ENCODE data around the gene MAT1A.
"Not testable (repeated sequence)": the region's sequence is repeated elsewhere in the genome, so short reads cannot be mapped to it uniquely, and the experiment has no call there.

Gene MAT1A

DNA sequence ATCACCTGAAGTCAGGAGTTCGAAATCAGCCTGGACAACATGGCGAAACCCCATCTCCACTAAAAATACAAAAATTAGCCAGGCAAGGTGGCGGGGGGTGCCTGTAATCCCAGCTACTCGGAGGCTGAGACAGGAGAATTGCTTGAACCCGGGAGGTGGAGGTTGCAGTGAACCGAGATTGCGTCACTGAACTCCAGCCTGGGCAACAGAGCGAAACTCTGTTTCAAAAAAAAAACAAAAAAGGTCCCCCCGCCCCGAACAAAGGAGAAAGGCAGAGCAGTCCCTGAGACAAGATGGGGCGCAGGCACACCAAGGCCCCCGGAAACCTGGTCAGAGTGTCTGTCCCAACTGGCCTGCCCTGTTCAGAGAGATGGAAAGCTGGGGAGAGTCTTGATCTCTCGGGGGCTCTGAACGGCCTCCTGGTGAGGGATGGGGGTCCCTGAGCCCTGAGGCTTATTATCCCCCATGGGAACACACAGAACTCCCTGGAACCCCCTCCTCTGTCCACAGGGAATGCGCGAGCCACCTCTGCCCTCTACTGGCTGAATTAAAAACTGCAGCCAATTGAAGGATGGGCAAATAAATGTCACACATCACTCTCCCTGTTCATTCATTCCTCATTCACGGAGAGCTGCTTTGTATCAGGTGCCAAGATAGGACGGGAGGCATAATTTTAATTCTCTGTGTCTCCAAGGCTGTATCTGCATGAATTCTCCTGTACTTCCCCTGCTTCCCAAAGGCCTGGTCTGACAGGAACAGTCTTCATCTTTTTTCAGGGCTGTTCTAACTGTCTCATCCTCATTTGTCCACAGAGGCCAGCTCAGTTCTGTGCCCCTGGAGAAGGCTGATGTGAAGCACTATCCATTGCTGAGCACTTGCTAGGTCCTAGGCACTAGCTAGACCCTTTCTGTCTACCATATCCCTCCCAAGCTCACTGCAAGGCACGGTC is 28.9 kb downstream of the MAT1A start:
- peak; percentile 6 for DNase-seq (ENCODE audit: low read depth)
- TF ChIP-seq, protein P1, sequence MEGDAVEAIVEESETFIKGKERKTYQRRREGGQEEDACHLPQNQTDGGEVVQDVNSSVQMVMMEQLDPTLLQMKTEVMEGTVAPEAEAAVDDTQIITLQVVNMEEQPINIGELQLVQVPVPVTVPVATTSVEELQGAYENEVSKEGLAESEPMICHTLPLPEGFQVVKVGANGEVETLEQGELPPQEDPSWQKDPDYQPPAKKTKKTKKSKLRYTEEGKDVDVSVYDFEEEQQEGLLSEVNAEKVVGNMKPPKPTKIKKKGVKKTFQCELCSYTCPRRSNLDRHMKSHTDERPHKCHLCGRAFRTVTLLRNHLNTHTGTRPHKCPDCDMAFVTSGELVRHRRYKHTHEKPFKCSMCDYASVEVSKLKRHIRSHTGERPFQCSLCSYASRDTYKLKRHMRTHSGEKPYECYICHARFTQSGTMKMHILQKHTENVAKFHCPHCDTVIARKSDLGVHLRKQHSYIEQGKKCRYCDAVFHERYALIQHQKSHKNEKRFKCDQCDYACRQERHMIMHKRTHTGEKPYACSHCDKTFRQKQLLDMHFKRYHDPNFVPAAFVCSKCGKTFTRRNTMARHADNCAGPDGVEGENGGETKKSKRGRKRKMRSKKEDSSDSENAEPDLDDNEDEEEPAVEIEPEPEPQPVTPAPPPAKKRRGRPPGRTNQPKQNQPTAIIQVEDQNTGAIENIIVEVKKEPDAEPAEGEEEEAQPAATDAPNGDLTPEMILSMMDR (conservative IDR thresholded peaks at IDR 0.05; ENCODE audit: control insufficient read depth, insufficient read depth, low read depth, low read length) = peak; percentile 92
- H3K4me3 ChIP-seq (ENCODE audit: control insufficient read depth, low read depth, low read length) = no peak overlapping the region

DNA sequence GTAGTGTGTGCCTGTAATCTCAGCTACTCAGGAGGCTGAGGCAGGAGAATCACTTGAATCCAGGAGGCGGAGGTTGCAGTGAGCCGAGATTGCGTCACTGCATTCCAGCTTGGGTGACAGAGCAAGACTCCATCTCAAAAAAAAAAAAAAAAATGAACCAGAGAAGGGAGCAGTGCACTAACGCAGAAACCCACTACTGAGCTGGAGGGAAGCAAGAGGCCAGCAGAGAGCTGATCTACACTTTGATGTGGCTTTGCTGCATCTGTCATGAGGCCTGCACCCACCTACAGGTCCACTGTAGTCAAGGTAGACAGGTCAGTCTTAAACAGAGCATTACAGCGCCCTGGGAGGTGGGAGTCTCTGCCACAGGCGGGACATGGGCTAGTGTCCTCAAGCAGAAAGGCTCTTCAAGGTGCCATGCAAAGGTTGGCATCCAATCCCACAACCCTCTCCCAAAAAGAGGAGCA is 30.0 kb downstream of the MAT1A start:
- no peak overlapping the region for H3K4me3 ChIP-seq (ENCODE audit: control insufficient read depth, low read depth, low read length)
- TF ChIP-seq, protein P1 (conservative IDR thresholded peaks at IDR 0.05; ENCODE audit: control insufficient read depth, insufficient read depth, low read depth, low read length) = no peak
- peak; percentile 15 for DNase-seq (ENCODE audit: low read depth)

DNA sequence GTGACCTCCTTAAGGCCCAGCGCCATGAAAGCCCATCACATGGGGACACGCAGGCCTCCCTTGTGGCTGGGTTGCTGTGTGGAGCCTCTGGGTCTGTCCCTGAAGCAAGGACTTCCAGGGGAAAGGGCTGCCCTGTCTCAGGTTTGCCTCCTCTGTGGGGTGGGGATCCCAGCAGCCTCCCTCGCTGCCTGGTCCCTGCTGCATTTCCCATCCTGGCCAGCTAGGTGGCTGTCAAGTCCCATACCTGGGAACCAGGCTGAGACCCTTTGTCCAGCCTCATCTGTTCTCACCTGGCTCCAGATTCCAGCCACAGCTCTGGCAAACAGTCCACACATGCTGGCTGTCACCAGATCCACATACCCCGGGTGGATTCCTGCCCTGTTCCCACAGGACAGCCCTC is 32.7 kb downstream of the MAT1A start:
- not testable (repeated sequence) for DNase-seq (ENCODE audit: low read depth)
- TF ChIP-seq, protein P1 (conservative IDR thresholded peaks at IDR 0.05; ENCODE audit: control insufficient read depth, insufficient read depth, low read depth, low read length) = peak; percentile 10

DNA sequence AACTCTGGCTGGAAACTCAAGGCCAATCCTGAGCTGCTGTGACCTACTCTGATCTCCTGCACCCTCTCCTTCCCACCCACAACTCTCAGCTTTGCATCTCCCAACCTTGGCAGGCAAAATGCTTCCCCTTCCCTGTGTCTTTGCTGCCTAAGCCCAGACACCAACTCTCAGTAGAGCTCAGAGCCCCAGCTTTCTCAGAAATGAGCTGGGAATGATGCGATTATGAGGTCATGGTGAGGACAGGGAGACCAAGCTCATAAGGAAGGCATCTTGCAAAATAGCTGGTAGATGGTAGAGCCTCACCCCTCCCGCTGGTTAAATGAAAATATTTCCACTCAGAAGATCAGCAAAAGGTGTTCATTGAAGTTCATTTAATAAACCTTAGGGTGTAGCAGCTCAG is 34.7 kb downstream of the MAT1A start:
- not testable (repeated sequence) for DNase-seq (ENCODE audit: low read depth); H3K4me3 ChIP-seq (ENCODE audit: control insufficient read depth, low read depth, low read length)

More for the DNA sequence above, 32.7 kb downstream of the MAT1A start:
- H3K4me3 ChIP-seq (ENCODE audit: control insufficient read depth, low read depth, low read length) = not testable (repeated sequence)

DNA sequence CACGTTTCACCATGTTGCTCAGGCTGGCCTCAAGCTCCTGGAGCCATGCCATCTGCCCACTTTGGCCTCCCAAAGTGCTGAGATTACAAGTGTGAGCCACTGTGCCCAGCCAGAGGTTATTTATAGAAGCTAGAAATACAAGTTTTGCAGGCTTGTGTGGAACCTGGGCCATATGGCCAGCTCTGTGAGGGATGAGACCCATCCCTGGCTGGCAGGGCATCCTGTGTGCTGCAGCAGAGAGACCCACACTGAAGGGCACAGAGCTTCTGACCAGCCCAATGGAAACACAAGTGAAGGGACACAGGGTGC is 35.5 kb downstream of the MAT1A start:
- DNase-seq (ENCODE audit: low read depth); H3K4me3 ChIP-seq (ENCODE audit: control insufficient read depth, low read depth, low read length): not testable (repeated sequence)

DNA sequence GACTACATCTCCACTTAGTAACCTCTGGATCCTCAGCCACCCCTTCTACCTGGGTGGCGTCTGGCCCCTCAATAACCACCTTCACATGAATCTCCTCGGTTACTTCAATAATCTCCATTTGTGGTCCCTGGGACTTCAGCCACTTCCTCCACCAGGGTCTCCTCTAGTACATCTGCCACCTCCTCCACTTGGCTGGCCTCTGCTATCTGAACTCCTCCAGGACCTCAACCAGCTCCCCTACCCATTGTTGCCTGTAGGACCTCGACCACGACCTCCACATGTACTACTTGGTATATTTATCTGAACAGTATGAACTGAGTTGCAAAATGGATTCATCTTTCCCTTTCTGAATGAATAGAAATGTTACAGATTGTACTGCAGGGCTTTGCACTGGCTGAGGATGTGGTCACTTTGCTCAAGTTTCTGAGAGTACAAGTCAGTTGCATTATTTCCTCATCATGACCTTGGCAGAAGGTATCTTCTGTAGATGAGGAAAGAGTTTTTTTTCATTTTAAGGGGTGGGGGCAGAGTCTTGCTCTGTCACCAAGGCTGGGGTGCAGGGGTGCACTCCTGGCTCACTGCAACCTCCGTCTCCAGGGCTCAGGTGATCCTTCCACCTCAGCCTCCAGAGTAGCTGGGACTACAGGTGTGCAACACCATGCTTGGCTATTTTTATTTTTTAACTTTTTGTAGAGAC is 36.0 kb downstream of the MAT1A start:
- TF ChIP-seq, protein P1 (conservative IDR thresholded peaks at IDR 0.05; ENCODE audit: control insufficient read depth, insufficient read depth, low read depth, low read length) = no peak
- no peak overlapping the region for H3K4me3 ChIP-seq (ENCODE audit: control insufficient read depth, low read depth, low read length)
- DNase-seq (ENCODE audit: low read depth) = no peak

DNA sequence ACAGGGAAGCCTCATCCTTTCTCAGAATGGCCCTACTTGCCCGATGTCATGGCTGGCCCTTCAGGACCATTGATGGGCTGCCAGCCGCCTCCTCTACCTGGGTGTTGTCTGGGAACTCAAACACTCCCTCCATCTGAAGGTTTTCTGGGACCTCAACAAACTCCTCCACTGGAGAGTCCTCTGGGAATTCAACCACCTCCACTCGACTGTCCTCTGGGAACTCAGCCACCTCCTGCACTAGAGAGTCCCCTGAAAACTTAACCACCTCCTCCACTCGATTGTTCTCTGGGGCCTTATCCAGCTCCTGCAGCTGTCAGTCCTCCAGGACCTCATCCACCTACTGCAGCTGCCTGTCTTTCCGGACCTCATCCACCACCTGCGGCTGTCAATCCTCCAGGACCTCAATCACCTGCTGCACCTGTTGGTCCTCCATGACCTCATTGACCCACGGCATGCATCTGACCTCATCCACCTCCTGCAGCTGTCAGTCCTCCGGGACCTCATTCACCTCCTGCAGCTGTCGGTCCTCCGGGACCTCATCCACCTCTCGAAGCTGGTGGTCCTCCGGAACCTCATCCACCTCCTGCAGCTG is 37.1 kb downstream of the MAT1A start:
- TF ChIP-seq, protein P1 (conservative IDR thresholded peaks at IDR 0.05; ENCODE audit: control insufficient read depth, insufficient read depth, low read depth, low read length) = no peak
- no peak overlapping the region for H3K4me3 ChIP-seq (ENCODE audit: control insufficient read depth, low read depth, low read length)
- no peak for DNase-seq (ENCODE audit: low read depth)

DNA sequence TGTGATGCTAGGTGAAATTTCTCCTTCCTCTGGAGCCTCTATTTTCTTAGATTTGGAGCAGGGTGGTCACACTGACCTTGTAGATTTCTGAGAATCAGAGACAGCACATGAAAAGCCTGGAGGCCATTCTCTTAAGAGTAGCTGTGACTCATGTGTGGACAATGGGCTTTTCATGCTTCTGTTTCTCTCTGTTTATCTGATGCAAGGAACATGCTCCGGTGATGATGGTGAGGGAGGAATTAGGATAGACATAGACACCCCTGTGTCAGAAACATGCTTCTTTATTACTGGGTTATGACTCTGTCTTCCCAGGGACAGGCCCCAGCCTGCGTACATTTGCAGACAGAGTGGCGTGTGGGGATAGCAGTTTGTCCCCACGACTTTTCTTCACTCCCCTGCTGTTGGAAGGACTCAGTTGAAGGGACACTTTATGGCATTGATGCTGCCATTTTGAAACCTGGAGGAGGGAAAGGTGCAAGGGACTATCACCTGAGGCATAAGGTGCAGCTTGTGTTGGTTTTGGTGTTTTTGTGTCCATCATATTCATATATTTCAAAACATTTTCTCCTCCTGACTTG is 37.7 kb downstream of the MAT1A start:
- not testable (repeated sequence) for H3K4me3 ChIP-seq (ENCODE audit: control insufficient read depth, low read depth, low read length)

DNA sequence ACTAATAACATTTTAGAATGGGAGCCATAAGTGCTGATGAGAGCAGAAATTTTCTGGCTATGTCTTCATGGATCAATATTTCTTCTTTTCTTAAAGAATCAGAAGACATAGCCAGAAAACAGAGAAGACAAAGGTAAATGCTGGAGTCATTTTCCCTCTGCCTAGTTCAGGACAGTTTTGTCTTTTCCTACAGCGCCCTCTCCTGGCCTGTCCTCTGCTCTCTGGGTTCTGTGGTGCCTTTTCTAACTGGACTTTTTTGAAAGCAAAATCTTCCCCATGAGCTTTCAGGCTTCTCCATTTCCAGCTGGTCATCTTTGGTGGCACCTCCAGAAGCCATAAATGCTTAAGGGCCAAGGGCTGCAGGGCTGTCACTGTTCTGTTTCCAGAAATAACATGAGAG is 39.1 kb downstream of the MAT1A start:
- H3K4me3 ChIP-seq (ENCODE audit: control insufficient read depth, low read depth, low read length); DNase-seq (ENCODE audit: low read depth): not testable (repeated sequence)

More for the DNA sequence above, 37.7 kb downstream of the MAT1A start:
- DNase-seq (ENCODE audit: low read depth) = not testable (repeated sequence)

DNA sequence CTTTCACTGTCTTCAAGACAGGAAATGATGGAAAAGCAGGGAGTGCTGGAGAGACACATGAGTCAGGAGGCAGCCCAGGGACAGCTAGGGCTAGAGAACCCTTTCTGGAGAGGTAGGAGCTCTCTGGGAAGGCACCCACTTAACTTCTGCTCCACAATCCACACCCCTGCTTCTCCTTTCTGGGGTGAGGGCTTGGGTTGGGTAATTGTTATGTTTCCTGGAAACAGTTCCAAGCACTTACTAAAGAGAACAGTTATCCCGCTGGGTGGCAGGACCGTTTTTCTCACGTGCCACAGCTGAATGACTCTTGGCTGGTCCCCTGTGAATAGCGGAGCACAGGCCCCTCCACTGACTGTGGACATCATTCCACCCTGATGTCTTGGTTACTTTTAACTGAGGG is 39.6 kb downstream of the MAT1A start:
- not testable (repeated sequence) for H3K4me3 ChIP-seq (ENCODE audit: control insufficient read depth, low read depth, low read length); DNase-seq (ENCODE audit: low read depth)

DNA sequence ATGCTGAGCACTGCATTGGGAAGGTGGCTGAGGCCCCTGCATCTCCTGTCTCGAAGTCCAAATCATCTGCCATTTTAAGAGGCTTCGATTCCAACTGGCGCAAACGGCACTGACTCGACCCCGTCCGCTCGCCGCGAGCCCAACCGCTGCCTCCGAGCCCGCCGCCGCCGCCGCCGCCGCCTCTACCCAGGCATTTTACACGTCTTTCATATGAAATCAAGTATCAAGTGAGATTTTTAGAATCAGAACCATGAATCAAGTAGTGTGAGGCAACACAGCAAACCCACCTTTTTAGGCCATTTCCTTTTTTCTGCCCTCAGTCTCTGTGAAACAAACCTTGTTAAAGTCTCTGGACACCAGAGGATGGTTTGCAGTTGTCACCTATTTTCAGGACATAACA is 41.8 kb downstream of the MAT1A start:
- H3K4me3 ChIP-seq (ENCODE audit: control insufficient read depth, low read depth, low read length); DNase-seq (ENCODE audit: low read depth): not testable (repeated sequence)

Measured in fibroblast of mammary gland (primary cell).